ENCODE results near the gene KCNF1. TPM values are rescaled to one million over a fixed set of nuclear protein-coding genes. Genes with fewer than 3 reads are reported as not detected.

The KCNF1 gene
- total and polyA plus RNA-seq, 10 of the 15 experiments (the other 5 are each of a cell fraction or from before 2014, with no cell fraction given): not detected

DNA sequence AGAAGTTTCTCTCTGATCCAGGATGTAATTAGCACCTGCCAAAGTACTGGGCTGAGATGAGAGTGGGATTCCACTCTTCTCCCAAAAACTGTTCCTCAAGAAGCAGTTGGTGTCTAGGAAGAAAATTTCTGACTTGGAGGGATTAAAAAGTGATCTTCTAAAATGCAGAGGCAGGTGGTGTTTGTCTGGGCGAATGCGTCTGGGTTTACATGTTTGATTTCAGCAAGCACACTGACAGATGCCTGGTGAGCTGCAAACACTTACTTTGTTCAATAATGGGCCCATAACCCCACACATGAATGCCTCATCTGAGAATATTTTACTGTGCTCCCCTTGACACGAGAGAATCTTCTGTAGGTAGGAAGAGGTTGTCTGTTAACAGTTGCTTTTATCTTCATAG lies 24.3 kb upstream of the KCNF1 start (continued):
- TF ChIP-seq ZNF622 (IDR thresholded peaks at IDR 0.05): no peak

DNA sequence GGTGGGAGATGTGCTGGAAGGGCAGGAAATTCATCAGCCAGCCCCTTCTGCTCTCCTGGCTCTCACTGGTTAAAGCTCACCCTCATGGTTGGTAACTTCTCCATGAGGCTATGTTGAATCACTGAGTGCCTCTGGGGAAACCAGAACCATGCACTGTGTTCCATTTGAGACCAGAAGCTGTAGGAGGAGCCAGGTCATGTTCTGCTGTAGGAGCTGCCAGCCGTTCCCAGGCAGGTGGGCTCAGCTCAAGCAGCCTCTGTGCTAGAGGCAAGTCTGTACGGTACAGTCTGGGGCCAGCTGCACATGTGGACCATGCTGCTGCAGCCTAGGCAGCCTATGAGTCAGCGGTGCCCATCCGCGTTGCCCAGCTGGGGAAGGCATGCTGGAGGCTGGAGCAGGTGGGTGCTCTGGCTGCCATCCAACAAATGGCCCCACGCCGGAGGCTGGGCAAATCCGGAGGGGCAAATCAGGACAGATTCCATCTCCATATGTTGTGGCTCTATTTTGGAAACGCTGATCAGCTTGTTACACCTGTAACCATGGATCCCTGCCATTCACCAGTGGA lies 22.0 kb upstream of the KCNF1 start:
- intact Hi-C loops (cut with micrococcal nuclease; ENCODE audit: unreplicated experiment) (no loop called here), in situ Hi-C loops (cut with MboI) (no loop called here)
- ChIA-PET SMC1A (ENCODE audit: uncharacterized antibody, unreplicated experiment) (no interaction called here), POLR2A (no interaction called here), CTCF (interaction anchor here (2.8 kb wide), 1 partner anchor 54 kb away, joined by 9 read pairs; no protein-coding TSS in a partner anchor), RAD21 (ENCODE audit: unreplicated experiment) (interaction anchor here (0.5 to 2.4 kb wide), 2 partner anchors 11 to 134 kb away, joined by 4 to 5 read pairs; no protein-coding TSS in a partner anchor)
- Histone ChIP-seq H3K9ac (ENCODE audit: control insufficient read depth, insufficient read depth, low read length) (no peak overlapping the region), H4K20me1 (ENCODE audit: control insufficient read depth, insufficient read depth) (no peaks in the 10 kb centered on the region), H3K4me1 (ENCODE audit: control insufficient read depth, insufficient read depth, low read length) (no peaks in the 10 kb centered on the region; the same call in 1 of the 2 replicates), H3K9me3 (replicated peaks; ENCODE audit: control insufficient read depth, insufficient read depth, low read length) (no peaks in the 10 kb centered on the region; the same call in 1 of the 3 replicates), H3K36me3 (ENCODE audit: control insufficient read depth in 2 of 2, insufficient read depth in 2 of 2, low read length in 1 of 2) (no peaks in the 10 kb centered on the region), H3K27me3 (replicated peaks in 1 of 2; ENCODE audit: control insufficient read depth in 2 of 2, insufficient read depth in 2 of 2, low read length in 1 of 2) (peaks cover 4 to 7% of the 10 kb centered on the region in 2 experiments; a peak in 1 of 4 replicates), H2AFZ (ENCODE audit: control insufficient read depth, low read depth, low read length) (no peak overlapping the region), H3K27ac (ENCODE audit: control insufficient read depth, insufficient read depth) (no peak overlapping the region), H3K79me2 (ENCODE audit: control insufficient read depth, insufficient read depth, low read length) (no peaks in the 10 kb centered on the region), H3K4me3 (no peak overlapping the region), H3K4me2 (ENCODE audit: control insufficient read depth, insufficient read depth) (no peak overlapping the region)
- no peak for FAIRE-seq
- no peak for TF ChIP-seq IRF4 (IDR thresholded peaks at IDR 0.05; ENCODE audit: low read depth, low read length)
- no peak for TF ChIP-seq BRCA1 (IDR thresholded peaks at IDR 0.05; ENCODE audit: low read depth, low read length)
- TF ChIP-seq, protein P1, sequence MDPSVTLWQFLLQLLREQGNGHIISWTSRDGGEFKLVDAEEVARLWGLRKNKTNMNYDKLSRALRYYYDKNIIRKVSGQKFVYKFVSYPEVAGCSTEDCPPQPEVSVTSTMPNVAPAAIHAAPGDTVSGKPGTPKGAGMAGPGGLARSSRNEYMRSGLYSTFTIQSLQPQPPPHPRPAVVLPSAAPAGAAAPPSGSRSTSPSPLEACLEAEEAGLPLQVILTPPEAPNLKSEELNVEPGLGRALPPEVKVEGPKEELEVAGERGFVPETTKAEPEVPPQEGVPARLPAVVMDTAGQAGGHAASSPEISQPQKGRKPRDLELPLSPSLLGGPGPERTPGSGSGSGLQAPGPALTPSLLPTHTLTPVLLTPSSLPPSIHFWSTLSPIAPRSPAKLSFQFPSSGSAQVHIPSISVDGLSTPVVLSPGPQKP (IDR thresholded peaks at IDR 0.05; ENCODE audit: low read depth, low read length): no peak
- TF ChIP-seq, protein P2, sequence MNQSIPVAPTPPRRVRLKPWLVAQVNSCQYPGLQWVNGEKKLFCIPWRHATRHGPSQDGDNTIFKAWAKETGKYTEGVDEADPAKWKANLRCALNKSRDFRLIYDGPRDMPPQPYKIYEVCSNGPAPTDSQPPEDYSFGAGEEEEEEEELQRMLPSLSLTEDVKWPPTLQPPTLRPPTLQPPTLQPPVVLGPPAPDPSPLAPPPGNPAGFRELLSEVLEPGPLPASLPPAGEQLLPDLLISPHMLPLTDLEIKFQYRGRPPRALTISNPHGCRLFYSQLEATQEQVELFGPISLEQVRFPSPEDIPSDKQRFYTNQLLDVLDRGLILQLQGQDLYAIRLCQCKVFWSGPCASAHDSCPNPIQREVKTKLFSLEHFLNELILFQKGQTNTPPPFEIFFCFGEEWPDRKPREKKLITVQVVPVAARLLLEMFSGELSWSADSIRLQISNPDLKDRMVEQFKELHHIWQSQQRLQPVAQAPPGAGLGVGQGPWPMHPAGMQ (IDR thresholded peaks at IDR 0.05; ENCODE audit: borderline replicate concordance): no peak
- TF ChIP-seq NR2C2 (IDR thresholded peaks at IDR 0.05; ENCODE audit: borderline replicate concordance, control insufficient read depth, insufficient read length, low read depth): no peak
- TF ChIP-seq NFYB (IDR thresholded peaks at IDR 0.05; ENCODE audit: insufficient read depth, low read depth, low read length): no peak
- TF ChIP-seq RAD51 (IDR thresholded peaks at IDR 0.05): no peak
- no peak for TF ChIP-seq GABPA (IDR thresholded peaks at IDR 0.05; ENCODE audit: low read depth)
- no peak for TF ChIP-seq MTA2 (IDR thresholded peaks at IDR 0.05; ENCODE audit: low read depth)
- no peak for TF ChIP-seq ATF7 (IDR thresholded peaks at IDR 0.05; ENCODE audit: low read depth)
- TF ChIP-seq EED (IDR thresholded peaks at IDR 0.05; ENCODE audit: low read depth): no peak
- TF ChIP-seq MXI1 (IDR thresholded peaks at IDR 0.05; ENCODE audit: low read depth, low read length): no peak
- WGBS (ENCODE audit: insufficient coverage, insufficient replicate concordance, low lambda C conversion rate, missing lambda C conversion rate): 48% methylated on average over 9 of the region's 9 CpGs
- BruUV-seq (replicated peaks): no TSS peak
- no peak for ATAC-seq
- DNase-seq (ENCODE audit: low read depth, low spot score): no peak
